BJ (cell line): ENCODE data around the gene LRIT3. TPM values are rescaled to one million over a fixed set of nuclear protein-coding genes. Genes with fewer than 3 reads are reported as not detected.
"Not testable (repeated sequence)": the region's sequence is repeated elsewhere in the genome, so short reads cannot be mapped to it uniquely, and the experiment has no call there.

Experiments used
- CTCF ChIA-PET: fragments of 350-600 bp; formaldehyde crosslinking; extraction: SDS; loops from one replicate; lab custom pipeline; 2021; ENCODE audit warnings: antibody characterized with exemption, inconsistent platforms; lab: Yijun Ruan, JAX
- POLR2A ChIA-PET: fragments of 300-600 bp; sonication (Branson Sonifier 250); formaldehyde crosslinking; extraction: SDS; loops from one replicate; lab custom pipeline; 2021; ENCODE audit warnings: antibody characterized with exemption; lab: Charles Lee
- DNase-seq: peaks from one replicate; pipeline ENCODE4 v3.0.0-alpha.2; 2011; ENCODE audit warnings: low read depth
- H3K27me3 ChIP-seq: 2 replicates; pipeline ENCODE4 v1.6.0; 2011; ENCODE audit warnings: low read length; ENCODE audit not compliant: control insufficient read depth, insufficient read depth
- H3K36me3 ChIP-seq: 2 replicates; pipeline ENCODE4 v1.5.1; 2011; ENCODE audit warnings: low read length; ENCODE audit not compliant: control insufficient read depth, insufficient read depth
- H3K4me3 ChIP-seq: 2 replicates; pipeline ENCODE4 v1.5.1; 2011; ENCODE audit warnings: low read depth, mild to moderate bottlenecking, control low read depth, low read length
- polyA plus RNA-seq: library from polyadenylated mRNA; depleted of rRNA; stranded (reverse); fragments of >200 nt; gene quantifications from 2 replicates; pipeline ENCODE4 v1.2.3, GENCODE V29; 2011
- TF ChIP-seq, protein P1 (sequence below): IDR thresholded peaks from 2 replicates; pipeline ENCODE4 v1.5.1; 2011; ENCODE audit warnings: low read depth, mild to moderate bottlenecking, control low read depth, inconsistent platforms, low read length, moderate library complexity; ENCODE audit not compliant: insufficient read depth

Gene LRIT3
- polyA plus RNA-seq, 1 experiment, result 0.01 TPM

DNA sequence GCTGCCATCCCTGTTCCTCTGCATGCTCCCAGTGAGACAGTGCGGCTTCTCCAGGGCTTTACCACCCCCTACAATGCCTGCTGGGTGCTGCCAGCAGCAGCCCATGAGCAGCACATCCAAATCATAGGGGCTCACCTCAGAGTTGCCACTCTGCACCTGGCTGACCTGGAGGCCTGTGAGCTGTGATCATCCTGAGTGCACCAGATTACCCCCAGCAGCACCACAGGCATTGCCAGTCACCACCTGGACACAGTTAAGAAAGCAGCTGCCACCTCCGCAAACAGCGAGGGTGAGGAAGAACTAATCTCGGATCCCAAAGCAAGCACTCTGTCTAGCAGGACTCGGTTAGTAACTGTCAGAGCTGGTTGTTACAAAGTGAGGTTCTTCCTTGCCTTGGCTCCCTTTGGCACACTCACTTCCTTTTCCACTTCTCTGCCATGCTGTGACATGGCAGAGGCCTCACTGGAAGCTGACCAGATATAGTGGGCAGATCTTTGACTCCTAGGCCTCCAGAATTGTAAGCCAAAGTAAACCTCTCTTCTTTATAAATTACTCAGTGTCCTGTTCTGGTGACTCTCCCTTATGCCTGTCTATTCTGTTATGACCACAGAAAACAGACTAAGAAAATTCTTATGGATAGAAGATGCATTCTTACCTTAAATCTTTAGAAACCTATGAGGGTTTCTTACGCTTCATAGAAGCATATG is 25.2 kb downstream of the LRIT3 start:
- CTCF ChIA-PET, result interaction anchor here (0.9 kb wide), 1 partner anchor 471 kb away, joined by 3 read pairs; no protein-coding TSS in a partner anchor
- DNase-seq, result no peak

GRCh38 chr4:109873791-109874514 is 26.0 kb downstream of the LRIT3 start:
- DNase-seq, result peak; percentile 13
- ChIA-PET CTCF (interaction anchor here (0.9 kb wide), 1 partner anchor 471 kb away, joined by 3 read pairs; no protein-coding TSS in a partner anchor), POLR2A (no interaction called here)
- H3K36me3 ChIP-seq, result no peaks in the 10 kb centered on the region
- TF ChIP-seq, protein P1, sequence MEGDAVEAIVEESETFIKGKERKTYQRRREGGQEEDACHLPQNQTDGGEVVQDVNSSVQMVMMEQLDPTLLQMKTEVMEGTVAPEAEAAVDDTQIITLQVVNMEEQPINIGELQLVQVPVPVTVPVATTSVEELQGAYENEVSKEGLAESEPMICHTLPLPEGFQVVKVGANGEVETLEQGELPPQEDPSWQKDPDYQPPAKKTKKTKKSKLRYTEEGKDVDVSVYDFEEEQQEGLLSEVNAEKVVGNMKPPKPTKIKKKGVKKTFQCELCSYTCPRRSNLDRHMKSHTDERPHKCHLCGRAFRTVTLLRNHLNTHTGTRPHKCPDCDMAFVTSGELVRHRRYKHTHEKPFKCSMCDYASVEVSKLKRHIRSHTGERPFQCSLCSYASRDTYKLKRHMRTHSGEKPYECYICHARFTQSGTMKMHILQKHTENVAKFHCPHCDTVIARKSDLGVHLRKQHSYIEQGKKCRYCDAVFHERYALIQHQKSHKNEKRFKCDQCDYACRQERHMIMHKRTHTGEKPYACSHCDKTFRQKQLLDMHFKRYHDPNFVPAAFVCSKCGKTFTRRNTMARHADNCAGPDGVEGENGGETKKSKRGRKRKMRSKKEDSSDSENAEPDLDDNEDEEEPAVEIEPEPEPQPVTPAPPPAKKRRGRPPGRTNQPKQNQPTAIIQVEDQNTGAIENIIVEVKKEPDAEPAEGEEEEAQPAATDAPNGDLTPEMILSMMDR, result no peak
- no peak overlapping the region for H3K4me3 ChIP-seq
- no peaks in the 10 kb centered on the region for H3K27me3 ChIP-seq

More for the DNA sequence above, 25.2 kb downstream of the LRIT3 start:
- POLR2A ChIA-PET, result no interaction called here
- no peaks in the 10 kb centered on the region for H3K36me3 ChIP-seq
- H3K4me3 ChIP-seq, result no peak overlapping the region
- H3K27me3 ChIP-seq, result no peaks in the 10 kb centered on the region
- TF ChIP-seq, protein P1, result no peak

GRCh38 chr4:109875106-109875505 is 27.2 kb downstream of the LRIT3 start:
- TF ChIP-seq, protein P1, result no peak
- DNase-seq, result no peak
- Histone ChIP-seq H3K27me3 (no peaks in the 10 kb centered on the region), H3K4me3 (no peak overlapping the region), H3K36me3 (no peaks in the 10 kb centered on the region)
- POLR2A ChIA-PET, result no interaction called here
- CTCF ChIA-PET, result no interaction called here

DNA sequence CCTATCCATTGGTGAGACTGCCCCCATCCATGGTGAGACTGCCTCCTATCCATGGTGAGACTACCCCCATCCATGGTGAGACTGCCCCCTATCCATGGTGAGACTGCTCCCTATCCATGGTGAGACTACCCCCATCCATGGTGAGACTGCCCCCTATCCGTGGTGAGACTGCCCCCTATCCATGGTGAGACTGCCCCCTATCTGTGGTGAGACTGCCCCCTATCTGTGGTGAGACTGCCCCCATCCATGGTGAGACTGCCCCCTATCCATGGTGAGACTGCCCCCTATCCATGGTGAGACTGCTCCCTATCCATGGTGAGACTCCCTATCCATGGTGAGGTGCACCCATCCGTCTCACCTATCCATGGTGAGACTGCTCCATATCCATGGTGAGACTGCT is 27.6 kb downstream of the LRIT3 start:
- not testable (repeated sequence) for H3K4me3 ChIP-seq

GRCh38 chr4:109876634-109877265 is 28.8 kb downstream of the LRIT3 start:
- no peak for DNase-seq
- Histone ChIP-seq H3K27me3 (no peaks in the 10 kb centered on the region), H3K36me3 (no peaks in the 10 kb centered on the region), H3K4me3 (no peak overlapping the region)
- TF ChIP-seq, protein P1, result no peak
- ChIA-PET CTCF (no interaction called here), POLR2A (no interaction called here)

More for the DNA sequence above, 27.6 kb downstream of the LRIT3 start:
- POLR2A ChIA-PET, DNase-seq, H3K27me3 ChIP-seq, H3K36me3 ChIP-seq, CTCF ChIA-PET: not testable (repeated sequence)
